SK-N-MC (cell line): ENCODE results near the gene PAX7.

ENCODE experiments used
- EZH2 ChIP-seq: fragments of 200-600 bp; sonication (generic); IDR thresholded peaks from one replicate; pipeline ENCODE4 v1.6.1; 2017; ENCODE audit warnings: antibody characterized with exemption
- FOXP2 ChIP-seq: optimal IDR thresholded peaks from 2 replicates; pipeline ENCODE3; 2011; ENCODE audit warnings: mild to moderate bottlenecking, moderate library complexity; ENCODE audit not compliant: insufficient read depth; ENCODE audit errors: extremely low read length, control extremely low read depth

GRCh38 chr1:18793164-18793563 lies 162.5 kb downstream of the PAX7 start:
- no peak for TF ChIP-seq FOXP2
- no peak for TF ChIP-seq EZH2
